Suprapubic skin (tissue), 3 donors: ENCODE results near the gene CRY2.

Source experiments
- CTCF ChIP-seq, 2 donors: fragments of 200-600 bp in 1 of 2; fragments of 450-650 bp in 1 of 2; sonication (generic) in 1 of 2; IDR thresholded peaks; one replicate each; pipeline ENCODE4 v1.5.1; 2016 to 2019; ENCODE audit warnings: antibody characterized with exemption in 2 of 2, mild to moderate bottlenecking in 1 of 2, moderate library complexity in 1 of 2
- POLR2AphosphoS5 ChIP-seq, 3 donors: sonication (generic); formaldehyde crosslinking; IDR thresholded peaks; one replicate each; pipeline ENCODE4 v1.6.1; 2017; ENCODE audit warnings: antibody characterized with exemption in 3 of 3

GRCh38 chr11:45905095-45905494 lies 57.8 kb downstream of the CRY2 start:
- TF ChIP-seq POLR2AphosphoS5 (IDR thresholded peaks at IDR 0.05): no peak
- TF ChIP-seq CTCF (IDR thresholded peaks at IDR 0.05): no peak
